Activated CD4-positive, alpha-beta T cell treated with anti-CD3 and anti-CD28 coated beads for 48 hours (primary cell): Measurements from ENCODE around the gene LHFPL2.
"Not testable (repeated sequence)": the region's sequence is repeated elsewhere in the genome, so short reads cannot be mapped to it uniquely, and the experiment has no call there.

Experiments used
- DNase-seq: peaks from one replicate; pipeline ENCODE4 v3.0.0-alpha.2; 2020

LHFPL2 gene, protein sequence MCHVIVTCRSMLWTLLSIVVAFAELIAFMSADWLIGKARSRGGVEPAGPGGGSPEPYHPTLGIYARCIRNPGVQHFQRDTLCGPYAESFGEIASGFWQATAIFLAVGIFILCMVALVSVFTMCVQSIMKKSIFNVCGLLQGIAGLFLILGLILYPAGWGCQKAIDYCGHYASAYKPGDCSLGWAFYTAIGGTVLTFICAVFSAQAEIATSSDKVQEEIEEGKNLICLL

DNA sequence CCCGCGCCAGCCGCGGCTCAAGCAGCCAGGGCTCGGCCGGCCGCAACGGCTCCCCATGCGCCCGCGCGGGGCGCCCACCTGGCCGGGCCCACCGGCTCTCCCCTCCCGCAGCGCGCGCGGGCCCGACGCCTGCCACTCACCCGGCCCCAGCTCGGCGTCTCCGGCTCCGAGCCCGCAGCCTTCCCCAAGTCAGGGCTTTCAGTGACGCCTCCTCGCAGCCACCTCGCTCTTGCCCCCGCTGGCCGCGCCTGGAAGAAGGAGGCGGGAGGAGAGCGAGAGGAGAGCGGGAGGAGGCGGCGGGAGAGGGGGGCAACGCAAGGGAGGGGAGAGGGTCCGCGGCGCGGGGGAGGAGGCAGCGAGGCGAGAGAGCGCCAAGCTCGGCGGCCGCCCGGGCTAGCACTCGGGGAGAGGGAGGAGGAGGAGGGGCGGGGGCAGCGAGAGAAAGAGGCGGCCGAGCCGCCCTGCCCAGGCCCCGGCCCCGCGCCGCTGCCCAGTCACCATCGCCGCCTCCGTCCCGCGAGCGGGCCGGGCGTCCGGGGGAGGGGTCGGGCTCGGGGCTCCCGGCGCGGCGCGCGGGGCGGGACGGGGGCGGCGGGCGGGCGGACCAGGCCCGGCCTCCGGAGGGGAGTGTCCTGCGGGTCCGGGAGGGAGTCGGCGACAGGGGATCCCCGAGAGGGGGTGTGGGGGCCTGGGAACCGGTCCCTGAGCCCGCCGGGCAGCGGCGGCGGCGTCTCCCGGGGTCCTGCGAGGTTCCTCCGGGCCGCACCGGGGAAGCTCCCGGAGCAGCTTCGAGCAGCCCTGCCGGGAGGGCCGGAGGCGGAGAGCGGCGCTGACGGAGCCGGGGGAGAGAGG is at the start of gene LHFPL2:
LHFPL2 (minus strand) TSS at position 414 of the 852 bp plus-strand sequence. CDS start 138,559 bp downstream, outside the sequence.
- DNase-seq = peak; percentile 46

DNA sequence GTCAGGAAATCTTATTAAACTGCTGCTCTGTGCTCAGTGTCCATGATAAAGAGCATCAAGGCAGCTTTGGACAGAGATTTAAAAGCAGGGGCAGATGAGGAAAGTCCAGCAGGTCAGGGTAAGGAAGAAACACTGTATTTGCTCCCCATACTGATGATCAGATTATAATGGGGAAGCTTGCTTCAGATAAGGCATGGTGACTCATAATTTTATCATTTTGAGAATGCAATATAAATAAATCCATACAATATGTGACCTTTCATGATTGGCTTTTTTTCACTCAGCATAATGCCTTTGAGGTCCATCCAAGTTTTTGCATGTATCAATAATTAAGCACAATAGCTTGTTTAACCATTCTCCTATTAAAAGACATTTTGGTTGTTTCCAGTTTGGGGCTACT is 48.1 kb upstream of the LHFPL2 start:
- DNase-seq = no peak

DNA sequence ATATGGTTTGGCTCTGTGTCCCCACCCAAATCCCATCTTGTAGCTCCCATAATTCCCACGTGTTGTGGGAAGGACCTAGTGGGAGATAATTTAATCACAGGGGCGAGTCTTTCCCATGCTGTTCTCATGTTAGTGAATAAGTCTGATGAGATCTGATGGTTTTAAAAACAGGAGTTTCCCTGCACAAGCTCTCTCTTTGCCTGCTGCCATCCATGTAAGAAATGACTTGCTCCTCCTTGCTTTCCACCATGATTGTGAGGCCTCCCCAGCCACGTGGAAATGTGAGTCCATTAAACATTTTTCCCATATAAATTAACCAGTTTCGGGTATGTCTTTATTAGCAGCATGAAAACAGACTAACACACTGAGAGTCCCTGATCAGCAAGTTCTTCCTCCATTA is 47.5 kb upstream of the LHFPL2 start:
- DNase-seq = not testable (repeated sequence)

DNA sequence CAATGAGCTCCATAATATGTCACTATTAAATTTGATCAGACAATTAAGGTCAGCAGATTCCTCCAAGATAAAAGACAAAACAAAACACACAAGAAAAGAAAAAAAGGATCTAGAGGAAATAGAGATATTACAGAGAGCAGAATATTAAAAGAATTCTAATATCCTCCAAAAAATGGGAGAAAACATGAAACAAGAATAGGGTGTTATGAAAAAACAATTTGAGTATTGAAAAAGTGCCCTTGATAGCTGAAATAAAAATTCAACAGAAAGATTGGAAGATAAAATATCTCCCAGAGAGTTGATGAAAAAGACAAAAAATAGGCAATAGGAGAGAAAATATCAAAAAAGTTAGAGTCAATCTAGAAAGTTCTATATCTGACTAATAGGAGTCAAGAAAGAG is 44.8 kb upstream of the LHFPL2 start:
- DNase-seq = no peak

DNA sequence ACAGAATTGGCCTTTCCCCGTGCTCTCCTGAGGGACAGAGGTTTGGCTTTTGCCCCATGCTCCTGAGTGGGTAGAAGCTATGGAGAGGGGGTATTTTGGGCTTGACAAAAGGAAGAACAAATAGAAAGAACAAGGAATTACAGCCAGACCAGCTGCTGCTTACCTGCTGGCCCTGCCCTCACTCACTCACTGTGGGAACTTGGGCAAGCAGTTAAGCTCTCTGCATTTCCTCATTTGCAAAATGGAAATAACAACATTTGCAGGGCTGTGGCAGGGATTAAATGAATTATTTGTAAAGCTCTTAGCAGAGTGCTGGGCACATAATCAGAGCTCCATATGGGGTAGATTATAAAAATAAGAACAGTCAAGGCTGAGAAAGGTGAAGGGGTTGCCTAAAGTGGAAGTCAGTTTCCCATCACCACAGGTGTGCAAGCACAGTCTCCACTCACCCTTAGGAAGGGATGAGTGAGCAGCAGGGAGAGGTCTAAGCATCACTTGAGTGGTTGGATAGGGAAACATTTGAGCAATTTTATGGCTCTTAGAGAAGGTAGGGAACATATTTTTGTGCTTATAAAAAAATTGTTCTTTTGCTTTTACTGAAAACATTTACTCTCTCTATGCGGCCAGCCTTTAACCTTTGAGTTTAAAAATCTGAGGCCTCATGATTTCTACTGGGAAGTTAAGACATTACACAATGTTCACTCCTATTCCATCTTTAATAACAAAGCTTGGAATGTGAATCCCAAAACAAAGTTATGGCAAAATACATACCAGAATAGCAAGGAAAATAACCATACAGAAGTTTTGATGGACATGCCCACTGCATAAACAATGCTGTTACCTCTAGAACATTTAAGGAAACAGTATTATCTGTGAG is 42.8 kb upstream of the LHFPL2 start:
- no peak for DNase-seq

DNA sequence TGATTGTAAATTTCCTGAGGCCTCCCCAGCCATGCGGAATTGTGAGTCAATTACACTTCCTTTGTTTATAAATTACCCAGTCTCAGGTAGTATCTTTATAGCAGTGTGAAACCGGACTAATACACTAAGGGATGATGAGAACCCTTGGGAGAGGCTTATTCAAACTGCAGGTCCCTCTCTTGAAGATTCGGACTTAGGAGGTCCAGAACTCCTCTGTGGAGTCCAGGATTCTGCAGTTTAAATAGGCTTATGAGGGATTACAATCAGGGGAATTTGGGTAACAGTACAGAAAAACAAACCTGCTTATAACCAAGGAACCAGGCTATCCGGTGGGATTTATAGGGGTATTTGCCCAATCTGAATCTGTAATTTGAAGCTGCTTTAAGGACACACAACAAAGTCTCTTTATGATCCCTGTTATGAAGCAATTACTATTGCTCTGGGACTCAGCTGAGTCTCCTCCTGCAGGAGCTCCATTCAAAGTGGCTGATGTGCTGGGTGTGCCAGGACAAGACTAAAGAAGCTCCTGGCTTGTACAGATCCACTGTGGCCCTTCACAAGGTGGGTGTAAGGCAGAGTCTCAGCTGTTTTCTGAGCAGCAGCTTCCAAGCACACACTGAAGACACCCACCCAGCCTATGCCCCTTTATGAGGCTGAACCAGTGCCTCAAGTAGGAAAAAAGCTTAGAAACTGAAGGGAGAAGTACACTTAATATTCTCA is 41.8 kb upstream of the LHFPL2 start:
- DNase-seq = no peak

DNA sequence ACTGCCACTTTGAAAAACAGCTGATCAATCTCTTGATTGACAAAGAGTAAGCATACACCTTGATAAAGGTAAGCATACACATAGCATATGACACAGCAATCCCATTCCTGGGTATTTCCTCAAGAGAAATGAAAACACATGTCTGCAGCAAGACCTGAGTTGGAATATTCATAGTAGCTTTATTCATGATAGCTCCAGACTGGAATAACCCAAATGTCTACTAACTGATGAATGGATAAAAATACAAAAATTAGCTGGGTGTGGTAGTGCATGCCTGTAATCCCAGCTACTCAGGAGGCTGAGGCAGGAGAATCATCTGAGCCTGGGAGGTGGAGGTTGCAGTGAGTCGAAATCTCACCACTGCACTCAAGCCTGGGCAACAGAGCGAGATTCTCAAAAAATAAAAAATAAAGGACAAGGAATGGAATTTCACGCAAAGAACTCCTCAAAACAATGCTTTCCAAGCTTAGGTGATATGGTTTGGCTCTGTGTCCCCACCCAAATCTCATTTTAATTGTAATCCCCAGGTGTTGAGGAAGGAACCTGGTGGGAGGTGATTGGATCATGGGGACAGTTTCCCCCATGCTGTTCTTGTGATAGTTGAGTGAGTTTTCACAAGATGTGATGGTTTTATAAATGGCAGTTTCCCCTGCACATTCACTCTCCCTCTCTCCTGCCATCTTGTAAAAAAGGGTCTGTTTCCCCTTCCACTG is 41.1 kb upstream of the LHFPL2 start:
- no peak for DNase-seq

DNA sequence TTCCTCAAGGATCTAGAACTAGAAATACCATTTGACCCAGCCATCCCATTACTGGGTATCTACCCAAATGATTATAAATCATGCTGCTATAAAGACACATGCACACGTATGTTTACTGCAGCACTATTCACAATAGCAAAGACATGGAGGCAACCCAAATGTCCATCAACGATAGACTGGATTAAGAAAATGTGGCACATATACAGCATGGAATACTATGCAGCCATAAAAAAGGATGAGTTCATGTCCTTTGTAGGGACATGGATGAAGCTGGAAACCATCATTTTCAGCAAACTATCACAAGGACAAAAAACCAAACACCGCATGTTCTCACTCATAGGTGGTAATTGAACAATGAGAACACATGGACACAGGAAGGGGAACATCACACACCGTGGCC is 38.9 kb upstream of the LHFPL2 start:
- DNase-seq = not testable (repeated sequence)

DNA sequence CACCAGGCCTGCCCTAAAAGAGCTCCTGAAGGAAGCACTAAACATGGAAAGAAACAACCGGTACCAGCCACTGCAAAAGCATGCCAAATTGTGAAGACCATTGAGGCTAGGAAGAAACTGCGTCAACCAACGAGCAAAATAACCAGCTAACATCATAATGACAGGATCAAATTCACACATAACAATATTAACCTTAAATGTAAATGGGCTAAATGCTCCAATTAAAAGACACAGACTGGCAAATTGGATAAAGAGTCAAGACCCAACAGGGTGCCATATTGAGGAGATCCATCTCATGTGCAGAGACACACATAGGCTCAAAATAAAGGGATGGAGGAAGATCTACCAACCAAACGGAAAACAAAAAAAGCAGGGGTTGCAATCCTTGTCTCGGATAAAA is 35.3 kb upstream of the LHFPL2 start:
- not testable (repeated sequence) for DNase-seq

DNA sequence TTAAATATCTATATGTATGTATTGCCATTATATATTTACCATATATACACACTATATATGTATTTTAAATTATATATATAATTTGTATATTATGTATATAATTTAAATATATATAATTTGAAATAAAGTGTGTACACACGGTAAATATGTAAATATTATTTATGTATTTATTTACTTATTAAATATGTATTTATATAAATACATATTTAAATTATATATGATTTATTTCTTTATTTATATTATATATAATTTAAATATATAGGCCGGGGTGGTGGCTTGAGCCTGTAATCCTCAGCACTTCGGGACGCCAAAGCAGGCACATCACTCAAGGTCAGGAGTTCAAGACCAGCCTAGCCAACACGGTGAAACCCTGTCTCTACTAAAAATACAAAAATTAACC is 31.3 kb upstream of the LHFPL2 start:
- no peak for DNase-seq

DNA sequence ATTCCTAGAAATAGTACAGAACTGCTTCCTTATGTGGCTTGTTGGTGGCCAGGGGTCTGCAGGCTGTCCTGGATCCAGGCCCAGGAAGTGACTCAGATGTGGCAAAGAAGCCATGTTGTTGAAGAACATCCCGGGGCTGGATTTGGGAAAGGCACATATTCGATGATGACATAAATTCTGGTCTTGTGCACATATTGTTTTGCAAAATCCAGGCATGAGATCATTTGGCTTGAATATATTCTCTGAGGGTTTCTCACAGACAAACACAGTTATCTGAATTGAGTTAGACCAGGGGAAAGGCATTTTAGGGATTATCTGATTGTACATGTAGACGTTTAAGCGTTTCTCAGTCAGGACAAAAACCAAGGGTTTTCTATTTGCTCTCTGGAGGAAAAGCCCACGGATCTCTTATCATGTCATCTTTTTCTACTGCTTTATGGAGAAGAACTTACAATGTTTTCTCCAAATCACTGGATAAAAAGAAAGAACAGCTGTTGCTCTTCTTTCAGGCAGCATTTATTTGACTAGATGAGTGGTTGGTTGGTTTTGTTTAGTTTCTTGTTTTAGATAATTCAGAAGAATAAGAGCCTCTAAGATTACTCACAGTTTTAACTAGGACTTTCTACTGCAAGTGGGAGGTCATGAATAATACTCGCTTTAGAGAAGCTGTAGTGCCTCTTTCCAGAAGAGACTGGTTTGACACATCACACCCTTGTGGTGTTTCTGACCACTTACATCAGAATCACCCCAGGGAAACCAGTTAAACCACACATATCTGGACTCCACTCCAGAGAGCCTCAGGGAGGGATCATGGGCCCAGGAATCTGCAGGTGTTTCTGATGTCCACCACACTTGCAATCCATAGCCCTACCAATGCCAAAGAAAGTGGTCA is 29.5 kb upstream of the LHFPL2 start:
- DNase-seq = no peak

DNA sequence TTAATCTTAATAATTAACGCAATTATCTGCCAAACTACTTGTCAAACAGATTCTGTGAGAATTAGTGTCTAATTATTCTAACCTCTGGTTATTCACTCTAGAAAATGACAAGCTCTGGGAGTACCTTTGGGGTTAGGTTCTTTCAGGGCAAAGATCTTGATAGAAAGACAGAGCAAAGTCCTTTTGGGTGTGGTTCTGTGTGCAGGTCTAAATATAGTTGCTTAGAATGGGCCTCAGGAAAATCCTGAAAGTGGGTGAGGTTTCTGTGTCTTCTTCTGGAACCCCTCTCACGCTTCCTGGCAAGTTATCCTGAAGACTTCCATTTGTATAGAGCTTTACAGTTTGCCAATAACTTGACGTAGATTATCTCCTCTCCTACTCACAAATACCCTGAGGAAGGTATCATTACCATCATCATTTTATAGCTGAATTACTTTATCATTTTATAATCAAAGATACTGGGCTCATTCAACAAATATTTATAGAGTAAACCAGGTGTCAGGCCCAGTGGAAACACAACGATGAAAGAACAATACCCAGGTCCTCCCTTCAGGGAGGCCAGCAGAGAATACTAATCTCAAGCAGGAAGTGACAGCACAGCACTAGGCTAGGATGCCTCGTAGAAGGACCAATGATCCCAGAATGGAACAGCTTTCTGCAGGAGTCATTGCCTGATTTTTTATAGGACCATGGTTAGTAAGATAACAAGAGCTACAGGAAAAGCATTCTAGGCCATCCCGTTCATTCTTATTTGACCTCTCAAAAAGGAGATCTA is 27.6 kb upstream of the LHFPL2 start:
- DNase-seq = no peak

DNA sequence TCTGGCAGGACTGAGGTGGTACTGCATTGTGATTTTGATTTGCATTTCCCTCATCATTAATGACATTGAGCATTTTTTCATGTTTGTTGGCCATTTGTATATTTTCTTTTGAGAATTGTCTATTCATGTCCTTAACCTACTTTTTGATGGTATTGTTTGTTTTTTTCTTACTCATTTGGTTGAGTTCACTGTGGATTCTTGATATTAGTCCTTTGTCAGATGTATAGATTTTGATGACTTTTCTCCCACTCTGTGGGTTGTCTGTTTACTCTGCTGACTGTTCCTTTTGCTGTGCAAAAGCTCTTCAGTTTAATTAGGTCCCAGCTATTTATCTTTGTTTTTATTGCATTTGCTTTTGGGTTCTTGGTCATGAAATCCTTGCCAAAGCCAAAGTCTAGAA is 25.3 kb upstream of the LHFPL2 start:
- DNase-seq = not testable (repeated sequence)

DNA sequence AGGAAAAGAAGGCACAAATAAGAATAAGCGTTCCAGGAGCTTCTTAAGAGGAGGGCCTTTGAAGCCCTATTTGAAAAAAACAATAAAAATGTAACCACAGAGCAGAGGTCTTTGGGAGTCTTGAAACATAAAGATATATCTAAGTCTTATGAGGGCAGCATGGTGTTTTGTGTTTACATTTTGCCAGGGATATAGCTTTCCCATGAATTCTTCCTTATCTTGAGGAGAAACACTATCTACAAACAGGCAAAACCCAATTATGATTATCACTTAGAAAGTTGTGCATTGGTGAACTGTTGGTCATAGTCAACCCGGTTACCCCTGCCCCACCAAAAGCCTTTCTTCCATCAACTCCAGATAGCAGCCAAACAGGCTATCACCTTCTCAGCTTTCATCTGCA is 23.6 kb upstream of the LHFPL2 start:
- no peak for DNase-seq

DNA sequence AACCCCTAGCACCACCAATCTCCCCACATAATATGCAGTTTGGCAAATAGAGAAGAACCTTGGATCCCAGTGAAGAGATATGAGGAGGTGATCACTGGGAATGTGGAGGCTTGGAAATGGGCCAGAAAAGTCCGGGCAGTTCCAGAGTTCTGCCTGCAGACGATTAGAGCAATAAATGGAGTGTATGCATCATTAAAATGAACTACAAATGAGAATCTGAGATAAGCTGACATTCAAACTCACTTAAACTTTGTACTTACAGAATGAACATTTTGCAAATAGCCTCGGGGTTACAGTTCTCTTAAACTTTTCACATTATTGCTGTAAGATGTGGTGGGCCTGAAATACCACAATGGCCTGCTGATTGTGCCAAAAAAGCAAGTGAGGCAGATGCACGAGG is 23.0 kb upstream of the LHFPL2 start:
- DNase-seq = no peak

DNA sequence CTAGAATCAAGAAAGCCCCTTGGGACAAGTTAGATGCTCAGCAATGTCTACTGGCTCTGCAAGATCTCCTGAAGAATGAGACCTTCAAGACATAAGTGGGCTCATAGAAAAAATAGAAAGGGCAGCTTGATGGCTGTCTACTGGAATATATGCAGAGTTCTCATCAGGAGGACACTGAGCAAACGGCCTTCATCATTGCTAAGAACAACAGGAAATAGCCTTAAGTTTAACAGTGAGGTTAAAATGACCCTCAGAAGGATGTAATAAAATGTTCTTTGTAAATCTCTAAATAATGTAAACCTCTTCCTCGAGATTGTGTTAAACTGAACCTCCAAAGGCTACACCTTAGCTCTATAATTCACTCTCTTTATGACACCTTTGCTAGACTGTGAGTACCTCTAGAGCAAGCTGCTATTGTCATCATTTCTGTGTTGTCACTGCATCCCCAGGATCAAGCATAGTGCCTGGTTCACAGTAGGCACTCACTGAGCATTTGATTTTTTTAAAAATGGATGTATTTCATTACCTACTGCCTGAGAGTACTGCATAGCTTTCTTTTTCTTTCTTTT is 22.2 kb upstream of the LHFPL2 start:
- DNase-seq = no peak

DNA sequence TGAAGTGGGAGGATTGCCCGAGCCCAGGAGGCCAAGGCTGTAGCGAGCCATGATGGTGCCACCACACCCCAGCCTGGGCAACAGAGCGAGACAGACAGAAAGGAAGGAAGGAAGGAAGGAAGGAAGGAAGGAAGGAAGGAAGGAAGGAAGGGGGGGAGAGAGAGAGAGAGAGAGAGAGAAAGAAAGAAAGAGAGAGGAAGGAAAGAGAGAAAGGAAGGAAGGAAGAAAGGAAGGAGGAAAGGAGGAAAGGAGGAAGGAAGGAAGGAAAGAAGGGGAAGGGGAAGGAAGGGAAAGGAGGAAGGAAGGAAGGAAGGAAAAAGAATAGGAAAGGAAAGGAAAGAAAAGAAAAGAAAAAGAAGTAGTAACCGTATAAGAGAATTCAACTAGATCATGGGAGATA is 20.8 kb upstream of the LHFPL2 start:
- no peak for DNase-seq

DNA sequence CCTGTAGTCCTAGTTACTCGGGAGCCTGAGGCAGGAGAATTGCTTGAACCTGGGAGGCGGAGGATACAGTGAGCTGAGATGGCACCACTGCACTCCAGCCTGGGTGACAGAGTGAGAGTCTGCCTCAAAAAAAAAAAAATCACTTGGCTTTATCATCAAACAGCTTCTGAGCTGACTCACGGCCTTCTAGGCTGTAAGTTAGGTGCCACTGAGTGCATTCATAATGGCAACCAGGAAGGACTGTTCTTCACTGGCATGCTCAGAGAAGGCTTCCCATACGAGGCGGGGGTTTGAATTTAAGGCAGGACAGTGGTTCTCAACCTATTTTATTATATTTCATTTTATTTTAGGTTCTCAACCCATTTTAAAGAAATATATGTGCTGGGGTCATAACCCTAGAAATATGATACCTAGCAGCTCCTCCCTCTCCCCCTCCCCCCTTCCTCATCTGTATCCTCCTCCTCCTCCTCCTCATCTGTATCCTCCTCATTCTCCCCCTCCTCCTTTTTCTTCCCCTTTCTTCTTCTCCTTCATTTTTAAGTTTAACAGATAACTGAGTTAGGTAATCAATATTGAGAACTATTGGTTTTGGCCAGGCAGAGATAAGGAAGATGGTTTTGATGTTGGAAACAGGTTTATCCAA is 19.0 kb upstream of the LHFPL2 start:
- DNase-seq = no peak

DNA sequence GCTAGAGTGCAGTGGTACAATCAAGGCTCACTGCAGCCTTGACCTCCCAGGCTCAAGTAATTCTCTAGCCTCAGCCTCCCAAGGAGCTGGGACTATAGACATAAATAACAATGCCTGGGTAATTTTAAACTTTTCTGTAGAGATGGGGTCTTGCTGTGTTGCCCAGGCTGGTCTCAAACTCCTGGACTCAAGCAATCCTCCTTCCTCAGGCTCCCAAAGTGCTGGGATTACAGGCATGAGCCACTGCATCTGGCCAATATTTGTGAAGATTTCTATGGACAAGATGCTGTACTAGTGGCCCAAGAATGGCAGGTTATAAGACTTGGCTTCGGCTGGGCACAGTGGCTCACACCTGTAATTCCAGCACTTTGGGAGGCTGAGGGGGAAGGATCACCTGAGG is 18.4 kb upstream of the LHFPL2 start:
- DNase-seq = not testable (repeated sequence)
